CD4-positive, alpha-beta T cell treated with Interleukin-17A for 1 hour (primary cell): Measurements from ENCODE around the gene POLR1D.

Experiments
- DNase-seq: peaks from one replicate; pipeline ENCODE4 v3.0.0-alpha.2; 2020

The POLR1D gene

GRCh38 chr13:27641711-27642502 is 20.2 kb downstream of the POLR1D start:
- DNase-seq = no peak

GRCh38 chr13:27643334-27644132 is 21.8 kb downstream of the POLR1D start:
- DNase-seq = no peak

GRCh38 chr13:27644302-27644701 is 22.6 kb downstream of the POLR1D start:
- DNase-seq = no peak

- DNase-seq = no peak
Observed at GRCh38 chr13:27650312-27650711, 28.6 kb downstream of the POLR1D start.

- DNase-seq = no peak
Observed at GRCh38 chr13:27654059-27654458, 32.4 kb downstream of the POLR1D start.

GRCh38 chr13:27654816-27655215 is 33.1 kb downstream of the POLR1D start:
- no peak for DNase-seq

- no peak for DNase-seq
Observed at GRCh38 chr13:27657724-27658123, 36.0 kb downstream of the POLR1D start.

GRCh38 chr13:27658546-27658945 is 36.9 kb downstream of the POLR1D start:
- DNase-seq = no peak

GRCh38 chr13:27659145-27659865 is 37.6 kb downstream of the POLR1D start:
- DNase-seq = no peak

GRCh38 chr13:27660511-27660910 is 38.8 kb downstream of the POLR1D start:
- DNase-seq = no peak

GRCh38 chr13:27661017-27661416 is 39.3 kb downstream of the POLR1D start:
- DNase-seq = no peak

- DNase-seq = no peak
Observed at GRCh38 chr13:27662738-27663470, 41.2 kb downstream of the POLR1D start.

GRCh38 chr13:27663947-27664346 is 42.3 kb downstream of the POLR1D start:
- DNase-seq = no peak

- no peak for DNase-seq
Observed at GRCh38 chr13:27665333-27665732, 43.6 kb downstream of the POLR1D start.

- DNase-seq = no peak
Observed at GRCh38 chr13:27665761-27666160, 44.1 kb downstream of the POLR1D start.

- DNase-seq = no peak
Observed at GRCh38 chr13:27666951-27667350, 45.3 kb downstream of the POLR1D start.

- DNase-seq = no peak
Observed at GRCh38 chr13:27667946-27668345, 46.3 kb downstream of the POLR1D start.

GRCh38 chr13:27670861-27671260 is 49.2 kb downstream of the POLR1D start:
- DNase-seq = no peak

- no peak for DNase-seq
Observed at GRCh38 chr13:27672025-27672424, 50.3 kb downstream of the POLR1D start.
